ENCODE measurements around the gene ANKRD60. TPM values are rescaled to one million over a fixed set of nuclear protein-coding genes. Genes with fewer than 3 reads are reported as not detected.

Gene ANKRD60, protein sequence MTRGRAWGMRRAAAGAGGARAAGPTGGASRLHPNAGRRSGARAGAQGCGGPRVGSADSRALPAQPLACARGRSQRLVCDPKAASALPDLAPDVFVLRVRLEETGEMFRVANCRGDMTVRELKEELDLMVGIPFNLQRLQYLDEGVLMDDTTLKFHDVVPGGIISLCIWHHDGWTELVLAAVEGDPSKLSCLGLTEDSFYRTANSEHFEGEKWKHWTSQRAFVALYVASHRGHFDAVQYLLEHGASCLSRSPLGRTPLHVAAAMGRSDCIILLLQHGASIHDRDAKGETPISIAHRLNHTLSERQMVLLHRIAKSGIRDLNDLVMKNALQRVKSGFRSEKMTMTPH
- polyA plus RNA-seq (2013, experiment 1 of 2): not detected
- polyA plus RNA-seq (2013, experiment 2 of 2): not detected

- Histone ChIP-seq H3K79me1 (replicated peaks; ENCODE audit: low read length, poor library complexity, severe bottlenecking) (peaks cover 5% of the 10 kb centered on the region), H3K27ac (ENCODE audit: low read length, poor library complexity, severe bottlenecking) (no peak within 1 kb of the TSS), H3K4me3 (ENCODE audit: insufficient read depth in 1 of 2, low read depth in 1 of 2, low read length in 2 of 2) (peak within 1 kb of the TSS; percentile 51 to 63), H3K4ac (ENCODE audit: low read depth in 1 of 2, low read length in 2 of 2) (no peak within 1 kb of the TSS), H3K23ac (ENCODE audit: low read length in 2 of 2) (peak within 1 kb of the TSS in 1 of 2 experiments; percentile 90), H3K4me1 (ENCODE audit: control insufficient read depth, insufficient read depth, low read depth, low read length) (peaks cover 9% of the 10 kb centered on the region), H3K36me3 (ENCODE audit: control insufficient read depth in 1 of 2, insufficient read depth in 2 of 2, low read depth in 1 of 2, low read length in 2 of 2) (peaks cover 10 to 21% of the 10 kb centered on the region in 2 experiments), H2AFZ (ENCODE audit: low read depth, low read length) (no peak within 1 kb of the TSS), H3K14ac (ENCODE audit: low read length in 2 of 2) (no peak within 1 kb of the TSS), H3K9me3 (ENCODE audit: control insufficient read depth, low read length) (no peaks in the 10 kb centered on the region), H4K8ac (ENCODE audit: low read length) (peak within 1 kb of the TSS; percentile 55), H3K9ac (ENCODE audit: low read length) (peak within 1 kb of the TSS; percentile 70), H3K18ac (ENCODE audit: low read depth in 1 of 2, low read length in 2 of 2) (peak within 1 kb of the TSS in 1 of 2 experiments; percentile 68), H2BK5ac (ENCODE audit: low read depth, low read length, poor library complexity, severe bottlenecking) (no peak within 1 kb of the TSS), H2BK120ac (ENCODE audit: low read depth, low read length) (no peak within 1 kb of the TSS), H2BK15ac (ENCODE audit: low read depth, poor library complexity, severe bottlenecking) (no peak within 1 kb of the TSS), H4K91ac (ENCODE audit: low read length) (no peak within 1 kb of the TSS), H3K27me3 (ENCODE audit: control insufficient read depth in 1 of 2, insufficient read depth in 1 of 2, low read length in 2 of 2) (peaks cover 42 to 49% of the 10 kb centered on the region in 2 experiments), H3K4me2 (ENCODE audit: low read length, poor library complexity, severe bottlenecking) (peak within 1 kb of the TSS; percentile 96), H2AK5ac (ENCODE audit: low read length, severe bottlenecking) (no peak within 1 kb of the TSS), H2BK12ac (ENCODE audit: low read length in 2 of 2) (no peak within 1 kb of the TSS)
- under 1% methylated on average over 68 of the region's 74 CpGs for WGBS
- DNase-seq: peak; percentile 62
Measured at GRCh38 chr20:58228484-58229197, at the start of gene ANKRD60. Gene ANKRD60, minus strand, starts transcription at chr20:58228653. Its CDS starts 0 bp downstream, at chr20:58228653.

DNA sequence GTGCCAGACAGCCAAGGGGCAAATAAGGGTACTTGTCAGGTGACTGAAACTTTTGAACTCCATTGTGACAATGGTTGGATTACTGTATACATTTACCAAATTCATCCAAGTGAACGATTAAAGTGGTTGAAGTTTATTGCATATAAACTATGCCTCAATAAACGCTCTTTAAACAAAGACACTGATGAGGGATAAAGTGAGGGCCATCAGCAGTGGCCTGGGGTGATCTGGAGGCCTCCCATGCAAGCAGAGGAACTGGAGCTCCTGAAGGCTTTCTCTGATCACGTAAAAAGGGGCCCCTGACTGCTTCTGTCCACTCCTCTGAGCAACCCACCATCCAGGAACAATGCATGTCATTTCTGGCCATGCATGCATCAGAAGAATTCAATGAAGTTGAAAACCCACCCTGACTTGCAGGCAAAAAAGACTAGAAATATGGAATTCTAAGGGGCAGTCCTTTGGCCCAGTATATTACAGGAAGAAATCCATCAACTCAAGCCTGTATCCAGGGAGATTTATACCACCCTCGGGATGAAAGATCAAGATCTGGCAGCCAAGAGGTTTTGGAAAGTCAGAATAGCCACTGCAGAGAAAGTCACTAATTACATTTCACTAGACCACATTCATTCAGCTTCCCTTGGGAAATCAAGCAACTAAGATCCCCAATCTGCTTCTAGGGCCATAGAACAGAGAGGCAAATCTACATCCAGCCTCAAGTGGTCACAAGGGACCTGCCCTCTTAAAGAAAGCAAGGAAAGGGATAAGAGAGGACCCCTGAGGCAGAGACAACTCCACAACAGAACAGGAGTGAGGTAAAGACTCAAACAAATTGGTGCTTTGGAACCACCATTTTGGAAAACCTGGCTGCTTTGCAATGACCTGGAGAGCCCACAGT lies 49.4 kb upstream of the ANKRD60 start:
- Histone ChIP-seq H3K79me1 (replicated peaks; ENCODE audit: low read length, poor library complexity, severe bottlenecking) (peaks cover 23% of the 10 kb centered on the region), H3K27ac (ENCODE audit: low read length, poor library complexity, severe bottlenecking) (no peak overlapping the region), H3K14ac (ENCODE audit: low read length in 2 of 2) (no peak overlapping the region), H2BK5ac (ENCODE audit: low read depth, low read length, poor library complexity, severe bottlenecking) (no peak overlapping the region), H4K8ac (ENCODE audit: low read length) (no peak overlapping the region), H3K9me3 (ENCODE audit: control insufficient read depth, low read length) (no peaks in the 10 kb centered on the region), H3K4ac (ENCODE audit: low read depth in 1 of 2, low read length in 2 of 2) (no peak overlapping the region), H3K9ac (ENCODE audit: low read length) (no peak overlapping the region), H3K4me3 (ENCODE audit: insufficient read depth in 1 of 2, low read depth in 1 of 2, low read length in 2 of 2) (no peak overlapping the region), H2BK12ac (ENCODE audit: low read length in 2 of 2) (no peak overlapping the region), H3K18ac (ENCODE audit: low read depth in 1 of 2, low read length in 2 of 2) (no peak overlapping the region), H2BK120ac (ENCODE audit: low read depth, low read length) (no peak overlapping the region), H2BK15ac (ENCODE audit: low read depth, poor library complexity, severe bottlenecking) (no peak overlapping the region), H2AFZ (ENCODE audit: low read depth, low read length) (no peak overlapping the region), H3K4me1 (ENCODE audit: control insufficient read depth, insufficient read depth, low read depth, low read length) (no peaks in the 10 kb centered on the region), H3K27me3 (ENCODE audit: control insufficient read depth in 1 of 2, insufficient read depth in 1 of 2, low read length in 2 of 2) (no peaks in the 10 kb centered on the region), H4K91ac (ENCODE audit: low read length) (no peak overlapping the region), H3K36me3 (ENCODE audit: control insufficient read depth in 1 of 2, insufficient read depth in 2 of 2, low read depth in 1 of 2, low read length in 2 of 2) (peaks cover 0 to 5% of the 10 kb centered on the region in 2 experiments), H3K23ac (ENCODE audit: low read length in 2 of 2) (no peak overlapping the region), H2AK5ac (ENCODE audit: low read length, severe bottlenecking) (no peak overlapping the region), H3K4me2 (ENCODE audit: low read length, poor library complexity, severe bottlenecking) (no peak overlapping the region)
- DNase-seq: peak; percentile 7
- WGBS: 52% methylated on average over 3 of the region's 4 CpGs

- Histone ChIP-seq H3K27me3 (ENCODE audit: control insufficient read depth in 1 of 2, insufficient read depth in 1 of 2, low read length in 2 of 2) (no peaks in the 10 kb centered on the region), H3K9ac (ENCODE audit: low read length) (no peak overlapping the region), H3K4me1 (ENCODE audit: control insufficient read depth, insufficient read depth, low read depth, low read length) (no peaks in the 10 kb centered on the region), H2BK12ac (ENCODE audit: low read length in 2 of 2) (no peak overlapping the region), H2BK5ac (ENCODE audit: low read depth, low read length, poor library complexity, severe bottlenecking) (no peak overlapping the region), H3K4ac (ENCODE audit: low read depth in 1 of 2, low read length in 2 of 2) (no peak overlapping the region), H3K9me3 (ENCODE audit: control insufficient read depth, low read length) (no peaks in the 10 kb centered on the region), H3K4me2 (ENCODE audit: low read length, poor library complexity, severe bottlenecking) (no peak overlapping the region), H4K8ac (ENCODE audit: low read length) (no peak overlapping the region), H3K79me1 (replicated peaks; ENCODE audit: low read length, poor library complexity, severe bottlenecking) (peaks cover 26% of the 10 kb centered on the region), H3K18ac (ENCODE audit: low read depth in 1 of 2, low read length in 2 of 2) (no peak overlapping the region), H2AK5ac (ENCODE audit: low read length, severe bottlenecking) (no peak overlapping the region), H3K36me3 (ENCODE audit: control insufficient read depth in 1 of 2, insufficient read depth in 2 of 2, low read depth in 1 of 2, low read length in 2 of 2) (peaks cover 0 to 12% of the 10 kb centered on the region in 2 experiments), H3K27ac (ENCODE audit: low read length, poor library complexity, severe bottlenecking) (no peak overlapping the region), H3K4me3 (ENCODE audit: insufficient read depth in 1 of 2, low read depth in 1 of 2, low read length in 2 of 2) (no peak overlapping the region), H2BK15ac (ENCODE audit: low read depth, poor library complexity, severe bottlenecking) (no peak overlapping the region), H2AFZ (ENCODE audit: low read depth, low read length) (no peak overlapping the region), H3K23ac (ENCODE audit: low read length in 2 of 2) (no peak overlapping the region), H2BK120ac (ENCODE audit: low read depth, low read length) (no peak overlapping the region), H3K14ac (ENCODE audit: low read length in 2 of 2) (no peak overlapping the region), H4K91ac (ENCODE audit: low read length) (no peak overlapping the region)
- no peak for DNase-seq
- no CpG with 5 or more reads among the region's 2 CpGs for WGBS
Measured at GRCh38 chr20:58277107-58277506, 48.7 kb upstream of the ANKRD60 start.
